Activated CD8-positive, alpha-beta memory T cell treated with anti-CD3 and anti-CD28 coated beads for 1 hour (primary cell): ENCODE measurements around the gene LRRC19.

Experiments
- DNase-seq, 2 donors: peaks; one replicate each; pipeline ENCODE4 v3.0.0-alpha.2; 2020; ENCODE audit warnings: low read depth in 1 of 2; ENCODE audit errors: extremely low read depth in 1 of 2

The LRRC19 gene

DNA sequence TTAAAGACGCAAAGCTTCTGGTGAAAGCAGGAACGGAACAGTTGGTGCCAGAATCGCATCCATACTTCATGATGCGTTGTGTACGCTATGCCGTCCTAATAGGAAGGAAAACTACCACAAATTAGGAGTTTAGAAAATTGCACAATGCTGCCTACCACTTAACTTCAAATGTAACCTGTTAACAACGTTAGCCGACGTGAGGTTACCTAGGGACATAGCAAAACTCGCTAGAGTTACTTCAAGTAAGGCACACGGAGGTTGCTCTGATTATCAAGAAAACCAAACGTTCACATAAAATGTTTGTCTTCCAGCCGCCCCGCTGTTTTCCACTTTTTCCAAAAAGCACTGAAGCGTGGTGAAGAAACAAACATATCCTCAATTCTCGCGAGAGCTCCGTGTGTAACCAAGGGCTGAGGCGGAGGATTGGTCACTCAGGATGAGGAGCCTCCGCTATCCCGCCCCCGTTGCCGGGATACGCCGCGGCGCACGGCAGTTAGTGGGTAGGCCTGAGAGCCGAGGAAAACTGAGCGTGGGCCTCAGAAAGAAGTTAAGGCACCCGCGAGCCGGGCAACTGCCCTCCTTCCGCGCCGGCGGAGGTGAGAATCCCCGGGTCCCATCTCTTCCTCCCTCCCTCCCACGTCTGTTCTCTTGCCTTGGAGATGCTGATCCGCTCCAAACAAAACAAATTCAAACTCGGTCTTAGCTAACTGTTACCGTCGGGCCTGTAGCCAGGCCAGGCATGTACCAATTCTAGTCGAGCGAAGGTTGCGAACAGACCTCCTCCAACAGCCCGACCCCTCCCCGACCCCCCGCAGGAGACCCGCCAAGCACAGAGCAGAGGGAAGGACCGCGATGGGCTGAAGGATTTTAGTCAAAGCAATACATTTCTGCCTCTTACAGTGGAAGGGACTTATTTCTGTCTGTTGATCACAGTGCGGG lies 49.3 kb downstream of the LRRC19 start, which contains the start of gene IFT74:
Gene IFT74 (plus strand): TSS at position 492 of the 939 bp plus-strand sequence. CDS start 5,556 bp downstream, outside the sequence.
- DNase-seq, result peak; percentile 81 to 86

DNA sequence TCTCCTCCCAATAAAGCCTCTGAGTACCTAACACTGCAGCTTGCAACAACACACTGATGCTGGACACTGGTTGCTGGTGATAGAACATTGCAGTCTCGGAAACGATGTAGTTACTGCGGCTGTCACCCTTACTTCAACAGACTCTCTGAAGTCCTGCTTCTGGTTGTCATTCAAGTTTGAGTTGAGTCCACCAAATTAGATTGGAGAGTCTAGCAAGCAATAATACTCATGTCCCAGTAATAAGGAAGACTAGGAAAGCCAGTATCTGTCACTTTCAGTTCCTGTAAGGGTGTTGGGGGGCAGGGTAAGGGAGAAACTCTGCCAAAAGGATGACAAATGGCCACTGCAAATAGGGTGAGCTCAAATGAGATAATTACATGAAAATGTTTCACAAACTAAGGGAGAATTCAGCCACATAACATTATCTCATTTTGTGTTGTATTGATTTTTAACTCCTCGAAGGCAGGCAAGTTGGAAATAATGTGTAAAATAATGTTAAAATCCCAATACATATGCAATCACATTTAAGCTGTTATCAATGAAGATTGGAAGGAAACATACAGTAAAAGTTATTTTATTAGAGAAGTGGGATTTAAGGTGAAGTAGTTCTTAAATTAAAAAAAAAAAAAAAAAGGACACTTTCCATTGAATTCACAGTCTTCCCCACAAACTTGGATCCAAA lies 50.1 kb downstream of the LRRC19 start:
- DNase-seq, result no peak

DNA sequence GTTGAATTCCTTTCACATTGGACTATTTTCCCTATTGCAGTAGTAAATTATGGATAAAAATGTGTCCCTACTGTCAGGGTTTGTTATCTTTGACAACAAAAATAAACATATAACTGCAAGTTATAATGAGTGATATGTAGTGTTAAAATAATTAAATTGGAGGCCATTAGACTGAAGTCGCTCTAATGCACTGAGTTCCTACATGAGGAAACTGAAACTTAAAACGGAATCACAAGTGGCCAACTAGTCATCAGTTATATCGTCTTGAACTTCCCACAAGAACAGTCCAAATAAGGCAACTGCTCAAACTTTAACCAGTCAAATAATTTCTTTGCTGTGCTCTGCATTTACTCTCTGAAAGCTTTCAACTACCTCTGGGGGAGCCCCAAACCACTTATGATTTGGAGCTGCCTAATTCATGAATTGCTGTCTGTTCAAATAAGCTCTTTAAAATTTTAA lies 51.4 kb downstream of the LRRC19 start:
- DNase-seq, result no peak

DNA sequence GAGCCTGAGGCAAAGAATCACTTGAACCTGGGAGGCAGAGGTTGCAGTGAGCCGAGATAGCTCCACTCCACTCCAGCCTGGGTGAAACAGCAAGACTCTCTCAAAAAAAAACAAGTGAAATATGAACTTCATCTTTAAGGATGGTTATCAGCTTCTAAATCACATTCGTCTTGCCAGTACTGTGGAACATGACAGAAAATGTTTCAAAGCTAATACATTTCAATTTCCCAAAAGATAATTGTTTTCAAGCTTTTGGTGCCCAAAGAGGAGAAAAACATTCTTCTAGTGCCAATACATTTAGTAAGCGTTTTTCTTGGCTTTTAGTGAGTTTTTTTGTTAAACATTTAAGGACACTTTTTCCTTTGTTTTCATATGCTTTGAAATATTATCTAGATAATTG lies 53.7 kb downstream of the LRRC19 start:
- DNase-seq, result no peak

DNA sequence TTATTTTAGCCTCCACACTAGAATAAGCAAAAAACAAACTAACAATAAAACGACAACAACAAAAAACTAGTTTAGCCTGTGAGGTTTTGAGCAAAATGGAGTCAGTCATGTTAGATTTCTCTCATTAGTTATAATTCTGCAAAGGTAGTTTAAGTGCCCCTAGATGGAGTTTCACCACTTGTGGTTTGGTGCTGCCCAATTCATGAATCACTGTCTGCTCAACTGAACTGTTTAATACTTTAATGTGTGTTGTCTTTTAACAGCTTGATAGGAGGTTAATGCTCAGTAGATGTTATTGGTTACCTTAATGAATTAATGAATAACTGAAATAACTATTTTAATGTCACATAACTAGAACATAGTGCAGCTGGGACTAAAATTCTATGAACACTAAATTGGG lies 55.0 kb downstream of the LRRC19 start:
- no peak for DNase-seq

DNA sequence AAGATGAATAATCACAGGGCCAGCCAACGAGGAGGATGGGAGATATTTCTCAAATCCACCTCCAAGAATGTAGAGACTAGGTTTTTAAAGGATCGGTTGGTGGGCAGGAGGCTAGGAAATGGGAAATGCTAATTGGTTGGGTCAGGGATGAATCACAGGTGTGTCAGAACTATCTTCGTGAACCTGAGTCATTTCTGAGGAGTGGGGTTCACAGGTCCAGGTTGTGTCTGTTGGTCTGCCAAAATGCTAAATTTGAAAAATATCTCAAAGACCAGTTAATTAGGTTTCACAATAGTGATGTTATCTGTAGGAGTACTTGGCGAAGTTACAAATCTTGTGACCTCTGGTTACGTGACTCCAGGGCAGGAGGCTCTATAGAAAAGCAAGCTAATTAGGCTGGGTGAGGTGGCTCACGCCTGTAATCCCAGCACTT lies 55.8 kb downstream of the LRRC19 start:
- DNase-seq, result no peak

DNA sequence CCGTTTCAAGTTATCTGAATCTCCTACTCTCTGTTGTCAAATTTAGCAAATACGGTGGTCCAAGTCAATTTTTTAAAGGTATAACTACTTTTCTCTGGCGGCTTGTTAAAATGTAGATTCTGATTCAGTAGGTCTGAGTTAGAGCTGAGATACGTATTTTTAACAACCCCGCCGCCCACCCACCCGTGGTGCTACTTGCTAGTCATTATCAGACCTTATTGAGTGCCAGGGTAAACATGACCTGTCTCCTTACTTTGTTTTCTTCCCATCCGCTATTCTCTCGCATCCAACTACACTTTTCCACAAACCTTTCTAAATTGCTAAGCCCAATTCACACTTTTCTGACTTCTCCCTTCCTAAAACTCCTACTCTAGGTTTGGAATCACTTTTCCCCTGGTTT lies 57.7 kb downstream of the LRRC19 start:
- DNase-seq, result no peak

DNA sequence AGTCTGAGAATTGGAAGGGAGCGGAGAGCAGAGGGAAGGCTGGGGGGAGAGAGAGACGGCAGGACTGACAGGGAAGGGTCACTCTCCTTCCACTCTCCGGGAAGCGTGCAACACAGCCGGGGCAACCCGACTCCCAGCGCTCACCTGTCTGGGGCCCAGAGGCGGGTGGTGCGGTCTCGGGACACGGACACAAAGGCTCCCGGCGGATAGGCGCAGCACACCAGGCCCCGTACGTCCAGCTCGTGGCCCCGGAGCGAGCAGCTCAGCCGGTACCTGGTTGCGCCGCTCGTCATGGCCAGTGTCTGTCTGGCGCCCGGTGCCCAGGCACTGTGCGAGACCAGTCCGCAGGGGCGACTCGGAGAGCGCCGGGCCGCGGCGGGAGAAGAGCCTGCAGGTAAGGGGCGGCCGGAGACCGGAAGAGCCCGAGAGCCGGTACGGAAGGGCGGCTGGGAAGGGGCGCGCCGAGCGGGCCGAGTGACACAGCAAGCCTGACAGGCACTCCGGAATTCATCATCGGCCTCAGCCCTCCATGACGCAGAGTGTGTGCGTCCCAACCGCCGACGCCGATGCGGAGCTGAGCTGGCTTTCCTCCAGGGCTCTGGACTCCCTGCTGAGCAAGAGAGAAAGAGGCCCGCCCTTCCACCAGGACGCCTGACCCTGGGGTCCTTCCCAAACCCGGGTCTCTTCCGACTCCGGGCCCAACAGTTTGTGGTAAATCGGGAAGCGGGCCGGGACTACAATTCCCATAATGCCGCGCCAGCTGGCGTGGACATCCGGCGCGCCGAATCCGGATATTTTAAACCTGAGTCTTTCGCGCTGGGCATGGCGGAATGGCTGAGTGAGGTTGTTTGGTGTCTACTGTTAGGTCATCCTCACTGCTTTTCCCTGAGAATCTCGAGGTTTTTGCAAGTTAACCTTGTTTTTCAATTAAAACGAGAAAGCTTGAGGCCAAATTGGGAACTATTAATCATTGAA lies 58.4 kb downstream of the LRRC19 start, which contains the start of gene PLAA:
Gene PLAA (minus strand): TSS at position 490 of the 975 bp plus-strand sequence. CDS start 197 bp downstream, at position 293.
- peak; percentile 59 to 74 for DNase-seq

DNA sequence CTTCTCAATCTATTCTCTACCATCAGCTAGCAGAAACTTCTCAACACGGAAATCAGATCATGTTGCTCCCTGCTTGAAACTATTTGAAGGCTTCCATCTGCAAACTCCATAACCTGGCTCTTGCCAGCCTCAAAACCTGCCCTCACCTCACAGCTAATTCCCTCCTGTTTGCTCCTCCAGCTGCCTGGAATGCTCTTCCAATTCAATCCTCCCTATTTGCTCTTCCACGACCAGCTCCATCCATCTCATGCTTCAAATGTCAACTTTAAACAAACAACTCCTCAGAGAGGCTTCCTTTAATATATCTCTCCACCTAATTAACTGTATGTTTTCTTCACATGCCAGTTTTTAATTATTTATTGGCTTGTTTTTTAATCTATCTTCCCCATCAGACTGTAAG lies 59.9 kb downstream of the LRRC19 start:
- DNase-seq, result no peak
